GM18502 (cell line): Measurements from ENCODE around the gene CILP2.

ENCODE experiments used
- ATAC-seq: cut with Tn5 transposase; IDR thresholded peaks from one replicate; pipeline ENCODE4 v1.9.1; 2021; ENCODE audit warnings: mild to moderate bottlenecking; ENCODE audit not compliant: unreplicated experiment, poor library complexity

CILP2 gene

GRCh38 chr19:19558636-19559035 lies 20.6 kb downstream of the CILP2 start:
- ATAC-seq: no peak

- ATAC-seq: no peak
Observed at GRCh38 chr19:19559931-19560330, 21.9 kb downstream of the CILP2 start.

- no peak for ATAC-seq
Observed at GRCh38 chr19:19561946-19562664, 24.0 kb downstream of the CILP2 start.

GRCh38 chr19:19562665-19563347 lies 24.7 kb downstream of the CILP2 start:
- ATAC-seq: no peak

GRCh38 chr19:19563348-19563848 lies 25.3 kb downstream of the CILP2 start:
- ATAC-seq: no peak

GRCh38 chr19:19566306-19566705 lies 28.2 kb downstream of the CILP2 start:
- ATAC-seq: no peak

- no peak for ATAC-seq
Observed at GRCh38 chr19:19567391-19567790, 29.3 kb downstream of the CILP2 start.

- ATAC-seq: no peak
Observed at GRCh38 chr19:19568802-19569756, 31.0 kb downstream of the CILP2 start.

- no peak for ATAC-seq
Observed at GRCh38 chr19:19570571-19570970, 32.5 kb downstream of the CILP2 start.

GRCh38 chr19:19571071-19571786 lies 33.2 kb downstream of the CILP2 start:
- no peak for ATAC-seq

GRCh38 chr19:19575411-19575810 lies 37.3 kb downstream of the CILP2 start:
- no peak for ATAC-seq

GRCh38 chr19:19578252-19578651 lies 40.2 kb downstream of the CILP2 start:
- ATAC-seq: no peak

- no peak for ATAC-seq
Observed at GRCh38 chr19:19579533-19580361, 41.7 kb downstream of the CILP2 start.

- ATAC-seq: no peak
Observed at GRCh38 chr19:19580418-19580817, 42.4 kb downstream of the CILP2 start.

- no peak for ATAC-seq
Observed at GRCh38 chr19:19581391-19581790, 43.3 kb downstream of the CILP2 start.

- ATAC-seq: no peak
Observed at GRCh38 chr19:19582471-19582870, 44.4 kb downstream of the CILP2 start.

- no peak for ATAC-seq
Observed at GRCh38 chr19:19584356-19584755, 46.3 kb downstream of the CILP2 start.

GRCh38 chr19:19587771-19588170 lies 49.7 kb downstream of the CILP2 start:
- ATAC-seq: no peak

- ATAC-seq: no peak
Observed at GRCh38 chr19:19588546-19588945, 50.5 kb downstream of the CILP2 start.
